Brain microvascular endothelial cell (primary cell): Measurements from ENCODE around the gene STX17.
A peak's percentile ranks its signal among the peaks of the same experiment; 100 is the strongest.

Experiments
- DNase-seq: peaks from one replicate; pipeline ENCODE4 v3.0.0-alpha.2; 2020
- H3K27ac ChIP-seq: fragments of 250-450 bp; sonication (Bioruptor Pico); 2 replicates; pipeline ENCODE4 v1.5.1; 2020; ENCODE audit warnings: mild to moderate bottlenecking, moderate library complexity
- H3K27me3 ChIP-seq: fragments of 250-450 bp; sonication (Bioruptor Pico); replicated peaks from 2 replicates; pipeline ENCODE4 v1.5.1; 2020; ENCODE audit warnings: mild to moderate bottlenecking
- H3K36me3 ChIP-seq: fragments of 250-450 bp; sonication (Bioruptor Pico); replicated peaks from 2 replicates; pipeline ENCODE4 v1.5.1; 2020; ENCODE audit warnings: mild to moderate bottlenecking
- H3K4me3 ChIP-seq: 2 replicates; pipeline ENCODE4 v1.5.1; 2011; ENCODE audit warnings: low read depth, mild to moderate bottlenecking, control low read depth, low read length, moderate library complexity
- in situ Hi-C: cut with HindIII; loops from 2 replicates; pipeline ENCODE4 v1.10.0; 2017; ENCODE audit warnings: low sequenced_read_pairs, low pct_ligation_motif_present
- TF ChIP-seq, protein P1 (sequence below): IDR thresholded peaks from 2 replicates; pipeline ENCODE4 v1.5.1; 2011; ENCODE audit warnings: low read depth, mild to moderate bottlenecking, moderate library complexity, low read length, control low read depth, inconsistent platforms; ENCODE audit errors: missing control alignments

Gene STX17

DNA sequence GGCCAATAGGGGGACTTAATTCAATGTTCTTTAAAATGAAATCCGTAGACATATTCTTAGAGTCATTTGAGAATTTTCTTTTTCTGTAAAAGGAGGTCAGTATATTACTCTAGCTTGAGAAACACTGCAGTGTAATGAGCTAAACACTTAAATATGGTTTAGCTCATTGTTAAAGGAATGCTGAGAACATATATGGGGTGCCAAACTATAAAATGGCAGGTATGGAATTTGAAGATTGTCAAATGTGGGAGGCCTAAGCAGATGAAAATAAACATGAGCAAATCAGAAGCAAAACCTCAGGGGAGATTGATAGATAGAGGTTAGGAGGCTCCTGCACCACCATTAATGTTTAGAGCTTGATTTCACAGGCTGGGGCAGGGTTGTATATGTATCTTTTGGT, 57.9 kb downstream of the STX17 start:
- peak; percentile 16 for DNase-seq
- TF ChIP-seq, protein P1, sequence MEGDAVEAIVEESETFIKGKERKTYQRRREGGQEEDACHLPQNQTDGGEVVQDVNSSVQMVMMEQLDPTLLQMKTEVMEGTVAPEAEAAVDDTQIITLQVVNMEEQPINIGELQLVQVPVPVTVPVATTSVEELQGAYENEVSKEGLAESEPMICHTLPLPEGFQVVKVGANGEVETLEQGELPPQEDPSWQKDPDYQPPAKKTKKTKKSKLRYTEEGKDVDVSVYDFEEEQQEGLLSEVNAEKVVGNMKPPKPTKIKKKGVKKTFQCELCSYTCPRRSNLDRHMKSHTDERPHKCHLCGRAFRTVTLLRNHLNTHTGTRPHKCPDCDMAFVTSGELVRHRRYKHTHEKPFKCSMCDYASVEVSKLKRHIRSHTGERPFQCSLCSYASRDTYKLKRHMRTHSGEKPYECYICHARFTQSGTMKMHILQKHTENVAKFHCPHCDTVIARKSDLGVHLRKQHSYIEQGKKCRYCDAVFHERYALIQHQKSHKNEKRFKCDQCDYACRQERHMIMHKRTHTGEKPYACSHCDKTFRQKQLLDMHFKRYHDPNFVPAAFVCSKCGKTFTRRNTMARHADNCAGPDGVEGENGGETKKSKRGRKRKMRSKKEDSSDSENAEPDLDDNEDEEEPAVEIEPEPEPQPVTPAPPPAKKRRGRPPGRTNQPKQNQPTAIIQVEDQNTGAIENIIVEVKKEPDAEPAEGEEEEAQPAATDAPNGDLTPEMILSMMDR = no peak
- Histone ChIP-seq H3K27ac (no peak overlapping the region), H3K4me3 (no peak overlapping the region), H3K36me3 (peaks cover 4% of the 10 kb centered on the region), H3K27me3 (no peaks in the 10 kb centered on the region)
- in situ Hi-C loops = no loop called here

DNA sequence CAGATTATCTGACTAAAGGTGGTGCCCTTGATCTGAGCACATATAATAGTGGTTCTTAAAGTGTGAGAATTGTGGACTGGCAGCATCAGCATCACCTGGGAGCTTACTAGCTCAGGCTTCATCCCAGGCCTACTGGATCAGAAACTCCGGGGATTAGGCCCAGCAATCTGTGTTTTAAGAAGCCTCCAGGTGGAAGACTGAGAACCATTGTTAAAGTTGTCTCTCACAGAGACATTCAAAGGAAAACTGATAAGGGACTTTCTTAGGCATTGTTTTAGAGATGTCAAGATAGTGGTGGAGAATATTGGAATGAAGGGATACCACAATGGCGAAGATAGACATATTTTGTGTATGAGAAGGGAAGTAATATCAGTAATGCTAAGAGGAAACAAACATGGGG, 59.5 kb downstream of the STX17 start:
- no peaks in the 10 kb centered on the region for H3K27me3 ChIP-seq
- H3K36me3 ChIP-seq = peaks cover 2% of the 10 kb centered on the region
- TF ChIP-seq, protein P1 = no peak
- in situ Hi-C loops = no loop called here
- no peak overlapping the region for H3K4me3 ChIP-seq
- no peak for DNase-seq
- H3K27ac ChIP-seq = no peak overlapping the region

DNA sequence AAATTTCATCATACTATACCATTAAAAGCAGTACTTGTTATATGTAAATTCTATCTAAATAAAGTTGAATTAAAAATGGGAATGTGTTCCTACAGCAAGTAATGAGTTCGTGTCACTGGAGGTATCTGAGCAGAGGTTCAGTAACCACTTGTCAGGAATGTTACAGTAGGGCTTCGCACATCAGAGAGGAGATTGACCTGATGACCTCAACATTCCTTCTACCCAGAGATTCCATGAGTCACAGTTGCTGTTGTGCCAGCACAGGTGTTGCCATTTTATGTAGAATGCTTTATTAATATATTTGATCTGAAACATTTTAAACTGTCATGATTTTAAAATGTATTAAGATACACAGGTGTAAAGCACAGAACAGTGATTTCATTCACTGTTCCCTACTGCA, 60.3 kb downstream of the STX17 start:
- peak; percentile 38 for DNase-seq
- TF ChIP-seq, protein P1 = no peak
- in situ Hi-C loops = no loop called here
- Histone ChIP-seq H3K27ac (no peak overlapping the region), H3K36me3 (no peaks in the 10 kb centered on the region), H3K4me3 (no peak overlapping the region), H3K27me3 (no peaks in the 10 kb centered on the region)

DNA sequence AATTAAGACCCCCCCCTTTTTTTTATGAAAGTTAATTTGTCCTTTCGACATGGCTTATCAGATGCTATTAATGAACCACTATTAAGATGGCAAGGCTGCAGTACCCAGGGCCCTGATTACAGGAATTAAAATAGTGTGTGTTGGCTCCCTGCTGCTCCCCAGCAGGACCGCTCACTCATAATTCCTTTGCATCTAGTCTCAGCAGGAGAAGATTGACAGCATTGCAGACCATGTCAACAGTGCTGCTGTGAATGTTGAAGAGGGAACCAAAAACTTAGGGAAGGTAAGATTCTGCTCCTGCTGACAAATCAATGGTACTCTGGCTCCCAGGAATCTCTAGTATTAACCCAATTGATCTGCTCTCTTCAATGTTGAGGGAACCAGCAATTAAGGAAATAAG, 61.0 kb downstream of the STX17 start:
- in situ Hi-C loops = no loop called here
- TF ChIP-seq, protein P1 = no peak
- no peak for DNase-seq

DNA sequence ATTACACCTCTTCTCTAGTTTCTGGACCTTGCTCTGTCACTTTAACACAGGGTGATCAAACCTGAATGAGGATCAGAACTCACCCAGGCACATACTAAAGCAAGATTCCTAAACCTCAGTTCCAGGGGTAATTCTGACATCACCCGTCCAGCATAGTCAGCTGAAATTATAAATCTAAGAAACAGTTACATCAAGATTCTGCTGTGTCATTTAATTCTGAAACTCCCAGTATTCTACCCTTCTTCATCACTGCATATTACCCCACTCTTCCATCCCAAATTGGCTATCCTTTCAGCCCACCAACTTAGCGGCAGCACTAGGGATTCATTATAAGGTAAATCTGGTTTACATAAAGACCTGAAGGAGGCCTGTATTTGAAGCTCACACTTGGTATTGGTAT, 64.0 kb downstream of the STX17 start:
- H3K36me3 ChIP-seq = no peaks in the 10 kb centered on the region
- in situ Hi-C loops = no loop called here
- no peak overlapping the region for H3K27ac ChIP-seq
- TF ChIP-seq, protein P1 = no peak
- no peak overlapping the region for H3K4me3 ChIP-seq
- DNase-seq = no peak
- no peaks in the 10 kb centered on the region for H3K27me3 ChIP-seq

More for the DNA sequence above, 61.0 kb downstream of the STX17 start:
- Histone ChIP-seq H3K4me3 (no peak overlapping the region), H3K36me3 (no peaks in the 10 kb centered on the region), H3K27ac (no peak overlapping the region), H3K27me3 (no peaks in the 10 kb centered on the region)

DNA sequence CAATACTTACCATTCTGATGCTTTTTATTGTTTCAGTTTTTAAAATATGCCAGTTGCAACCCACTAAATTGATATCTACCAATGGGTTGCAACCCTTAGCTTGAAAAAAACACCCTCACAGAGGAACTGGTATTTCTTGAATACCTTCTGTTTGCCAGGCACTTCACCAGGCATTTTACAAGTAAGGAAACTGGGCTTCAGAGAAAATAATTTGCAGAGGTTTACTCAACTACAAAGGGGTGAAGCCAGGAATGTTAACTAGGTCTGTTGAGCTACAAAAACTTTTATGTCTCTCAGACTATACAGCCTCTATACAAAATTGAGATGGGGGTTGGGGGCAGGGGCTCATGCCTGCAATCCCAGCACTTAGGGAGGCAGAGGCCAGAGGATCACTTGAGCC, 65.0 kb downstream of the STX17 start:
- TF ChIP-seq, protein P1 = no peak
- no peaks in the 10 kb centered on the region for H3K27me3 ChIP-seq
- H3K36me3 ChIP-seq = no peaks in the 10 kb centered on the region
- in situ Hi-C loops = no loop called here
- no peak for DNase-seq
- no peak overlapping the region for H3K4me3 ChIP-seq
- H3K27ac ChIP-seq = no peak overlapping the region
